HepG2 (cell line): Measurements from ENCODE around the gene WNT6. TPM values are rescaled to one million over a fixed set of nuclear protein-coding genes. Genes with fewer than 3 reads are reported as not detected.
A peak's percentile ranks its signal among the peaks of the same experiment; 100 is the strongest.

Source experiments
- PRDM10 ChIP-seq: sonication (generic); formaldehyde crosslinking; IDR thresholded peaks from 2 replicates; pipeline ENCODE4 v1.4.0; 2020; ENCODE audit warnings: low read depth, missing genetic modification reagents
- ZBTB7A ChIP-seq: sonication (generic); formaldehyde crosslinking; IDR thresholded peaks from 2 replicates; pipeline ENCODE4 v1.8.0; 2022; ENCODE audit warnings: mild to moderate bottlenecking, missing genetic modification reagents
- ZFP91 ChIP-seq: sonication (generic); formaldehyde crosslinking; IDR thresholded peaks from 2 replicates; pipeline ENCODE4 v1.9.0; 2022; ENCODE audit warnings: missing genetic modification reagents, mild to moderate bottlenecking, borderline replicate concordance
- ZKSCAN5 ChIP-seq: sonication (generic); formaldehyde crosslinking; IDR thresholded peaks from 2 replicates; pipeline ENCODE4 v1.5.1; 2020; ENCODE audit warnings: mild to moderate bottlenecking, missing genetic modification reagents
- ZNF225 ChIP-seq: sonication (generic); formaldehyde crosslinking; IDR thresholded peaks from 2 replicates; pipeline ENCODE4 v1.4.0; 2020; ENCODE audit warnings: mild to moderate bottlenecking, missing genetic modification reagents
- polyA plus RNA-seq, 8 experiments: library from polyadenylated mRNA; depleted of rRNA in 3 of 8; stranded (reverse) in 7 of 8; unstranded in 1 of 8; fragments of >200 nt; fragmentation: Illumina TruSeq in 4 of 8; extraction: Trizol in 4 of 8; gene quantifications; 2 replicates each; pipeline versions ENCODE4 v1.2.1 to v1.2.3, GENCODE V29; 2011 to 2016; ENCODE audit warnings: low read depth in 4 of 8, missing spikeins in 1 of 8, mixed read lengths in 1 of 8; ENCODE audit not compliant: insufficient read depth in 1 of 8
- total RNA-seq, 5 experiments: library from RNA; depleted of rRNA; stranded (reverse); fragments of >200 nt; fragmentation: Illumina TruSeq; extraction: Trizol; gene quantifications; 2 replicates each; pipeline ENCODE4 v1.2.3, GENCODE V29; 2016; ENCODE audit warnings: low read depth in 1 of 5

WNT6 gene
- total and polyA plus RNA-seq, 2 of the 13 experiments (the other 11 are each of a cell fraction or from before 2014, with no cell fraction given): 0.20 TPM; not detected in 1

GRCh38 chr2:218827701-218828476 lies 31.7 kb upstream of the WNT6 start (continued):
- TF ChIP-seq ZFP91 (CRISPR knock-in tag): peak; percentile 18; the same call in 1 of the 2 replicates
- no peak for TF ChIP-seq PRDM10 (CRISPR knock-in tag)
- TF ChIP-seq ZNF225 (CRISPR knock-in tag): 0 out of 2 replicates have a peak, but pooled peaks have one; percentile 51
- peak; percentile 92; the same call in 1 of the 2 replicates for TF ChIP-seq ZKSCAN5
- 0 out of 2 replicates have a peak, but pooled peaks have one; percentile 27 for TF ChIP-seq ZBTB7A (CRISPR knock-in tag)
